Amniotic epithelial cell (primary cell): Measurements from ENCODE around the gene TOMM5.
A peak's percentile ranks its signal among the peaks of the same experiment; 100 is the strongest.

Source experiments
- DNase-seq: peaks from one replicate; pipeline ENCODE4 v3.0.0-alpha.2; 2010; ENCODE audit warnings: low read depth

Gene TOMM5

GRCh38 chr9:37592108-37592951, at the start of gene TOMM5:
Gene TOMM5 (minus strand): TSS chr9:37592597. CDS start chr9:37592532, 65 bp downstream.
- DNase-seq: peak; percentile 93

GRCh38 chr9:37641331-37641730, 48.9 kb upstream of the TOMM5 start:
- DNase-seq: no peak

GRCh38 chr9:37640246-37640645, 47.8 kb upstream of the TOMM5 start:
- DNase-seq: no peak

- DNase-seq: no peak
These were observed 47.4 kb upstream of the TOMM5 start for GRCh38 chr9:37639841-37640240.

- DNase-seq: no peak
These were observed 46.8 kb upstream of the TOMM5 start for GRCh38 chr9:37639109-37639762.

GRCh38 chr9:37636511-37637448, 44.4 kb upstream of the TOMM5 start:
- no peak for DNase-seq

- no peak for DNase-seq
These were observed 43.4 kb upstream of the TOMM5 start for GRCh38 chr9:37635808-37636207.

GRCh38 chr9:37632479-37632878, 40.1 kb upstream of the TOMM5 start:
- DNase-seq: no peak

GRCh38 chr9:37626708-37627292, 34.4 kb upstream of the TOMM5 start:
- no peak for DNase-seq

- DNase-seq: no peak
These were observed 33.4 kb upstream of the TOMM5 start for GRCh38 chr9:37625758-37626147.

- no peak for DNase-seq
These were observed 32.8 kb upstream of the TOMM5 start for GRCh38 chr9:37625036-37625757.

- DNase-seq: no peak
These were observed 31.7 kb upstream of the TOMM5 start for GRCh38 chr9:37624073-37624472.

- DNase-seq: no peak
These were observed 30.9 kb upstream of the TOMM5 start for GRCh38 chr9:37623267-37623666.

GRCh38 chr9:37622462-37622861, 30.1 kb upstream of the TOMM5 start:
- DNase-seq: no peak

- DNase-seq: peak; percentile 57
These were observed 29.1 kb upstream of the TOMM5 start for GRCh38 chr9:37621273-37622121.

GRCh38 chr9:37620396-37620795, 28.0 kb upstream of the TOMM5 start:
- no peak for DNase-seq

GRCh38 chr9:37619806-37620205, 27.4 kb upstream of the TOMM5 start:
- peak; percentile 58 for DNase-seq

GRCh38 chr9:37618817-37619216, 26.4 kb upstream of the TOMM5 start:
- DNase-seq: peak; percentile 96

GRCh38 chr9:37617832-37618231, 25.4 kb upstream of the TOMM5 start:
- peak; percentile 38 for DNase-seq

- peak; percentile 56 for DNase-seq
These were observed 24.8 kb upstream of the TOMM5 start for GRCh38 chr9:37617161-37617560.
